A549 (cell line): ENCODE results near the gene OSBPL3.

Source experiments
- BCL3 ChIP-seq: fragments of >200 bp; sonication (Bioruptor Twin); formaldehyde crosslinking; IDR thresholded peaks from 3 replicates; pipeline ENCODE4 v1.6.1; 2016
- EP300 ChIP-seq, 2 experiments: fragments of >200 bp; sonication (Bioruptor Twin); formaldehyde crosslinking; IDR thresholded peaks; 2 replicates in 1 of 2; 3 replicates in 1 of 2; pipeline ENCODE4 v1.6.1; 2016 to 2017
- ESRRA ChIP-seq: fragments of 150-350 bp; IDR thresholded peaks from 2 replicates; pipeline ENCODE4 v1.6.1; 2014; ENCODE audit warnings: mild to moderate bottlenecking, low read length, borderline replicate concordance
- HOXB5 ChIP-seq: fragments of 250-450 bp; sonication (Bioruptor Pico); IDR thresholded peaks from 2 replicates; pipeline ENCODE4 v1.5.0; 2020; ENCODE audit warnings: mild to moderate bottlenecking, moderate library complexity
- MAFK ChIP-seq: fragments of 450-650 bp; IDR thresholded peaks from 2 replicates; pipeline ENCODE4 v1.6.1; 2014; ENCODE audit not compliant: partially characterized antibody
- POLR2A ChIP-seq: IDR thresholded peaks from 2 replicates; pipeline ENCODE4 v1.6.1; 2012; ENCODE audit warnings: mild to moderate bottlenecking, low read length
- POLR2AphosphoS2 ChIP-seq: conservative IDR thresholded peaks from 2 replicates; pipeline ENCODE4 v1.6.1; 2012; ENCODE audit warnings: low read length, improper control_type of control experiment, inconsistent platforms
- RCOR1 ChIP-seq: fragments of 150-350 bp; IDR thresholded peaks from 2 replicates; pipeline ENCODE4 v1.6.1; 2014; ENCODE audit warnings: antibody characterized with exemption, low read length, low read depth
- REST ChIP-seq: fragments of 200-600 bp; sonication (generic); IDR thresholded peaks from 2 replicates; pipeline ENCODE4 v1.6.1; 2016; ENCODE audit warnings: antibody characterized with exemption, mild to moderate bottlenecking, moderate library complexity
- TF ChIP-seq, protein P1 (sequence below): fragments of >200 bp; sonication (Bioruptor Twin); formaldehyde crosslinking; IDR thresholded peaks from 3 replicates; pipeline ENCODE4 v1.5.1; 2016

DNA sequence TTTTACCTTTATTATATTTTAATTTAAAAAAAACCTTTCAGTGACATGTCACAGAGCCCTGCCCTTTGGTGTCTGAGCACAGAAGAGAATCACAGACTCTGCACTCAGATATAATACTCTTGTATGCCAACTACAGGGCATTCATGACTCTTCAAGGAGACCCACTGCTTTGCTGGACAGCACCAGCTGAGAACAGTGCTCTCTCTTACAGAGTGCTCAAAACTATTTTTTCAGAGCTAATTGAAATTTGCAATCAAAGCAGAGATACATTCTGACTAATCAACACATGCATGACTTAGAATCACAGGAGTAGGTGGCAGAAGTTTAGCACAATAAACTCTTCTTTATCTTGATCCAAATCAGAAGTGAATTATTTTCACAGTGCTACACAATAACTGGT is 99.1 kb downstream of the OSBPL3 start:
- TF ChIP-seq ESRRA (no peak), RCOR1 (no peak), POLR2A (no peak), BCL3 (no peak), POLR2AphosphoS2 (no peak), HOXB5 (CRISPR knock-in tag) (no peak), MAFK (no peak), EP300 (IDR thresholded peaks at IDR 0.05) (no peak), REST (peak; percentile 34; the same call in 1 of the 2 replicates)
- TF ChIP-seq, protein P1, sequence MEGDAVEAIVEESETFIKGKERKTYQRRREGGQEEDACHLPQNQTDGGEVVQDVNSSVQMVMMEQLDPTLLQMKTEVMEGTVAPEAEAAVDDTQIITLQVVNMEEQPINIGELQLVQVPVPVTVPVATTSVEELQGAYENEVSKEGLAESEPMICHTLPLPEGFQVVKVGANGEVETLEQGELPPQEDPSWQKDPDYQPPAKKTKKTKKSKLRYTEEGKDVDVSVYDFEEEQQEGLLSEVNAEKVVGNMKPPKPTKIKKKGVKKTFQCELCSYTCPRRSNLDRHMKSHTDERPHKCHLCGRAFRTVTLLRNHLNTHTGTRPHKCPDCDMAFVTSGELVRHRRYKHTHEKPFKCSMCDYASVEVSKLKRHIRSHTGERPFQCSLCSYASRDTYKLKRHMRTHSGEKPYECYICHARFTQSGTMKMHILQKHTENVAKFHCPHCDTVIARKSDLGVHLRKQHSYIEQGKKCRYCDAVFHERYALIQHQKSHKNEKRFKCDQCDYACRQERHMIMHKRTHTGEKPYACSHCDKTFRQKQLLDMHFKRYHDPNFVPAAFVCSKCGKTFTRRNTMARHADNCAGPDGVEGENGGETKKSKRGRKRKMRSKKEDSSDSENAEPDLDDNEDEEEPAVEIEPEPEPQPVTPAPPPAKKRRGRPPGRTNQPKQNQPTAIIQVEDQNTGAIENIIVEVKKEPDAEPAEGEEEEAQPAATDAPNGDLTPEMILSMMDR, result no peak
